ENCODE data around the gene PEX11G. TPM values are rescaled to one million over a fixed set of nuclear protein-coding genes. Genes with fewer than 3 reads are reported as not detected.
A peak's percentile ranks its signal among the peaks of the same experiment; 100 is the strongest.
"Not testable (repeated sequence)": the region's sequence is repeated elsewhere in the genome, so short reads cannot be mapped to it uniquely, and the experiment has no call there.

PEX11G gene
- total RNA-seq, 1 donor from 2014 or later: 8.9 TPM

DNA sequence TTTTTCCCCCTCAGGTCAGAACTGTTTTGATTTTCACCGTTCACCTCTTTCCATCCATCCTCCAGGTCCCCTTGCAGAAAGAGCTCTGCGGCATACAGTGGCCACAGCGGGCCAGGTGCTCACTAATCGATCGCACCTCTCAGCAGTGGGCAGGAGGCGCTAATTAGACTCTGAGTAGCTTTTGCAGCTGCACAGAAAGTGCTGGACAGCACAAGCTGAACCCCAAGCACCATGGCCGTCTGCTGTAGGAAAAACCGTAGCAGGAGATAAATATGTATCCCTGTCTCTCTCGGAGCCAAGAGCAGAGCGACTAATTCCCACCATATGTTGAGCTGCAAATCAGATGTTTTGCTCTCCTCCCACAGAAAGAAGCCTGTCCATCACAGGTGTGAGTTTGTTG is 54.4 kb downstream of the PEX11G start:
- no peaks in the 10 kb centered on the region for H3K36me3 ChIP-seq (ENCODE audit: control insufficient read depth, insufficient read depth, low read length)
- TF ChIP-seq, protein P1, sequence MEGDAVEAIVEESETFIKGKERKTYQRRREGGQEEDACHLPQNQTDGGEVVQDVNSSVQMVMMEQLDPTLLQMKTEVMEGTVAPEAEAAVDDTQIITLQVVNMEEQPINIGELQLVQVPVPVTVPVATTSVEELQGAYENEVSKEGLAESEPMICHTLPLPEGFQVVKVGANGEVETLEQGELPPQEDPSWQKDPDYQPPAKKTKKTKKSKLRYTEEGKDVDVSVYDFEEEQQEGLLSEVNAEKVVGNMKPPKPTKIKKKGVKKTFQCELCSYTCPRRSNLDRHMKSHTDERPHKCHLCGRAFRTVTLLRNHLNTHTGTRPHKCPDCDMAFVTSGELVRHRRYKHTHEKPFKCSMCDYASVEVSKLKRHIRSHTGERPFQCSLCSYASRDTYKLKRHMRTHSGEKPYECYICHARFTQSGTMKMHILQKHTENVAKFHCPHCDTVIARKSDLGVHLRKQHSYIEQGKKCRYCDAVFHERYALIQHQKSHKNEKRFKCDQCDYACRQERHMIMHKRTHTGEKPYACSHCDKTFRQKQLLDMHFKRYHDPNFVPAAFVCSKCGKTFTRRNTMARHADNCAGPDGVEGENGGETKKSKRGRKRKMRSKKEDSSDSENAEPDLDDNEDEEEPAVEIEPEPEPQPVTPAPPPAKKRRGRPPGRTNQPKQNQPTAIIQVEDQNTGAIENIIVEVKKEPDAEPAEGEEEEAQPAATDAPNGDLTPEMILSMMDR (IDR thresholded peaks at IDR 0.05; ENCODE audit: insufficient read depth, low read length, poor library complexity, severe bottlenecking): no peak
- no peak overlapping the region for H3K4me3 ChIP-seq (ENCODE audit: low read depth, low read length)
- H3K27me3 ChIP-seq (ENCODE audit: control insufficient read depth, insufficient read depth, low read length): no peaks in the 10 kb centered on the region
- no peak for DNase-seq (ENCODE audit: low read depth)

DNA sequence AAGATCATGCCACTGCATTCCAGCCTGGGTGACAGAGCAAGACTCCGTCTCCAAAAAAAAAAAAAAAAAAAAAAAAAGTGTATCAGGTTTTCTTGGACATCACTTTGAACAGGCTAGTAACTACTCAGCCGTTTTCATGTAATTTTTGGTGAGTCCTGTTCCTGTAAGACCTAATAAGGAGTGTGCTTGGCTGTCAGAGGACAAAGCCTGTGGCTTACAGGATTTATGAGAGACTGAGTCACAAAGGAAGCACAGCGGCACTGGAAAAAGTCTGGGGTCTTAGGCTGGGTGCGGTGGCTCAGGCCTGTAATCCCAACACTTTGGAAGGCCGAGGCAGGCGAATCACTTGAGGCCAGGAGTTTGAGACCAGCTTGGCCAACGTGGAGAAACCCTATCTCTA is 55.4 kb downstream of the PEX11G start:
- H3K27me3 ChIP-seq (ENCODE audit: control insufficient read depth, insufficient read depth, low read length): not testable (repeated sequence)
- peak; percentile 12 for DNase-seq (ENCODE audit: low read depth)

DNA sequence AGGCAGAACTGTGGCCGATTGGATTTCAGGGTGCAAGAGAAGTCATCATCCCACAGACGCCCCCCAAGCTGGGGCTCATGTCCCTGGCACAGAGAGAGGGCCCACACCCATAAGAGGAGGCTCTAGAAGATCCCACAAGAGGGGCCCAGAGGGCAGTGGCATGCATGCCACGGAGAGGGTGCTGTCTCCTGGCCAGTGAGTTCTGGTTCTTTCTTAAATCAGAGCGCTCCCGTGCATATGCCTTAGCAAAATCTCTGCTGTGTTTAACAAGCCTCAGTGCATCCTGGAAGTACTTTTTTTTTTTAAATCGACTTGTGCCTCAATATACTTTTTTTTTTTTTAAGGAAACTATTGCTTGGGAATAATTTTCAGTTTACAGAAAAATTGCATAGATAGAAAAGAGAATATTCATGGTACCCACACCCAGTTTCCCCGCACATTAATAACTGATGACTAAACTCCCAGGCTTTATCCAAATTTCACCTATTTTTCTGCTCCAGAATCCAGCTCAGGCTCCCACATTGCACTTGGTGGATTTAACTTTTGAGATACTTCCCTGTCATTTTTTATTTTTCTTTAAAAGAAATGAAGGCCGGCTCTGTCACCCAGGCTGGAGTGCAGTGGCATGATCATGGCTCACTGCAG is 59.1 kb downstream of the PEX11G start:
- H3K27me3 ChIP-seq (ENCODE audit: control insufficient read depth, insufficient read depth, low read length): no peaks in the 10 kb centered on the region
- no peaks in the 10 kb centered on the region for H3K36me3 ChIP-seq (ENCODE audit: control insufficient read depth, insufficient read depth, low read length)
- TF ChIP-seq, protein P1 (IDR thresholded peaks at IDR 0.05; ENCODE audit: insufficient read depth, low read length, poor library complexity, severe bottlenecking): no peak
- no peak for DNase-seq (ENCODE audit: low read depth)
- no peak overlapping the region for H3K4me3 ChIP-seq (ENCODE audit: low read depth, low read length)

More for the DNA sequence above, 55.4 kb downstream of the PEX11G start:
- not testable (repeated sequence) for H3K4me3 ChIP-seq (ENCODE audit: low read depth, low read length); H3K36me3 ChIP-seq (ENCODE audit: control insufficient read depth, insufficient read depth, low read length)

DNA sequence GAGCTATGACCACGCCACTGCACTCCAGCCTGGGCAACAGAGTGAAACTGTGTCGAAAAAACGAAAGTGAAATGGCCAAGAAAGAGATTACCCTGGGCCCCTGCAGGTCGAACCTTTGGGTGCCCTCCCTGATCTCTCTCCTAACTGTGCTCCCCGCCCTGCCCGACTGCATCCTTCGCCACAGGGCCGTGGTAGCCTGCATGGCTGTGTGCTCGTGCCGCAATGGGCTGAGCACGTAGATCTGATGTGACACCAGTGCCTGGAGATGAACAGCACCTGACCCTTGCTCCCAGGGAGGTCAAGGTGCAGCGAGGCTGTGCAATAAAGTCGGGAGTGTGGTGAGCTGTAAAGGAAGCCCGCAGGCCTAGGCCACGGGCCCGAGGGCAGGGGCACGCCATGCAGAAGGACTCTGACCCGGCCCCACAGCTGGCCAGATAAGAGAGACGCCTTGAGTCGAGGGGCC is 60.2 kb downstream of the PEX11G start:
- Histone ChIP-seq H3K4me3 (ENCODE audit: low read depth, low read length) (no peak overlapping the region), H3K27me3 (ENCODE audit: control insufficient read depth, insufficient read depth, low read length) (no peaks in the 10 kb centered on the region), H3K36me3 (ENCODE audit: control insufficient read depth, insufficient read depth, low read length) (no peaks in the 10 kb centered on the region)
- TF ChIP-seq, protein P1 (IDR thresholded peaks at IDR 0.05; ENCODE audit: insufficient read depth, low read length, poor library complexity, severe bottlenecking): no peak
- no peak for DNase-seq (ENCODE audit: low read depth)

- no peak for DNase-seq (ENCODE audit: low read depth)
- Histone ChIP-seq H3K4me3 (ENCODE audit: low read depth, low read length) (no peak overlapping the region), H3K36me3 (ENCODE audit: control insufficient read depth, insufficient read depth, low read length) (no peaks in the 10 kb centered on the region), H3K27me3 (ENCODE audit: control insufficient read depth, insufficient read depth, low read length) (no peaks in the 10 kb centered on the region)
- TF ChIP-seq, protein P1 (IDR thresholded peaks at IDR 0.05; ENCODE audit: insufficient read depth, low read length, poor library complexity, severe bottlenecking): no peak
These were observed 60.9 kb downstream of the PEX11G start for GRCh38 chr19:7427944-7428343.

DNA sequence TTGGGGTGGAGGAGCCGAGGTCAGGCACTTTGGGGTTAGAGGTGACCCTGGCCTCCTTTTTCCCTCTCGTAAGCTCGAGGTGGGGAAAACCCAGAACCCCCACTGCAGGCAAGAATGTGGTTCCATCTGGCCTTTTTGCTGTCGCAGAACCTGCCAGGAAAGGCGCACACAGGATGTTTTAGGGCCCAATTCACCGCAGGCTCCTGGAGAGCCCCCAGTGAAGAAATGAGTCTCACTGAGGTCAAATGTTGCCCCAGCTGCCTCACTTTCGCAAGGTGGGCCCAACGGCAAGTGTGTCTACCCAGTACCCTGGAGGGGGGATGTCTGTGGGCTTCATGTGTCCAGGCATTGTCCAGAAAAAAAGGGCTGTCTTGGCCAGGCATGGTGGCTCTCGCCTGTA is 61.8 kb downstream of the PEX11G start:
- no peak for DNase-seq (ENCODE audit: low read depth)
- Histone ChIP-seq H3K36me3 (ENCODE audit: control insufficient read depth, insufficient read depth, low read length) (no peaks in the 10 kb centered on the region), H3K27me3 (ENCODE audit: control insufficient read depth, insufficient read depth, low read length) (no peaks in the 10 kb centered on the region), H3K4me3 (ENCODE audit: low read depth, low read length) (no peak overlapping the region)
- TF ChIP-seq, protein P1 (IDR thresholded peaks at IDR 0.05; ENCODE audit: insufficient read depth, low read length, poor library complexity, severe bottlenecking): no peak

Other genes starting within 250 kb of the PEX11G start
- gene INSR, start 194.6 kb downstream of the PEX11G start, total RNA-seq: 15.5 and 23.1 TPM in 2 replicates
- 123 and 139 TPM in 2 replicates for gene ARHGEF18, start 140.1 kb downstream of the PEX11G start, total RNA-seq
- 67.4 and 76.1 TPM in 2 replicates for gene ZNF358, start 27.1 kb upstream of the PEX11G start, total RNA-seq
- 13.7 and 15.3 TPM in 2 replicates for gene MCOLN1, start 33.6 kb upstream of the PEX11G start, total RNA-seq
- 134 and 163 TPM in 2 replicates for gene PNPLA6, start 46.7 kb upstream of the PEX11G start, total RNA-seq
- 12.6 and 17.2 TPM in 2 replicates for gene CAMSAP3, start 106.8 kb upstream of the PEX11G start, total RNA-seq
- 48.1 and 53.5 TPM in 2 replicates for gene XAB2, start 140.5 kb upstream of the PEX11G start, total RNA-seq
- 9.9 and 30.2 TPM in 2 replicates for gene PET100, start 140.8 kb upstream of the PEX11G start, total RNA-seq
- gene PCP2, start 144.7 kb upstream of the PEX11G start, total RNA-seq: 0.75 TPM in 1 of 2 replicates, not detected in the other
- 65.7 and 73.9 TPM in 2 replicates for gene STXBP2, start 148.1 kb upstream of the PEX11G start, total RNA-seq
- 1.7 TPM in 1 of 2 replicates, not detected in the other for gene RETN, start 180.0 kb upstream of the PEX11G start, total RNA-seq
- not detected in 2 replicates for gene MCEMP1, start 188.1 kb upstream of the PEX11G start, total RNA-seq
- 117 and 148 TPM in 2 replicates for gene TRAPPC5, start 191.8 kb upstream of the PEX11G start, total RNA-seq
- not detected in 2 replicates for gene FCER2, start 213.1 kb upstream of the PEX11G start, total RNA-seq
- not detected in 2 replicates for gene CLEC4G, start 243.1 kb upstream of the PEX11G start, total RNA-seq

All from kidney epithelial cell (primary cell).